SJCRH30 (cell line): ENCODE data around the gene RICTOR. TPM values are rescaled to one million over a fixed set of nuclear protein-coding genes. Genes with fewer than 3 reads are reported as not detected.

Experiments used
- DNase-seq, 2 experiments: peaks; one replicate each; pipeline ENCODE4 v3.0.0-alpha.2; 2015 to 2020
- H3K27ac ChIP-seq: fragments of 250-450 bp; sonication (Bioruptor Pico); 2 replicates; pipeline ENCODE4 v1.5.1; 2020; ENCODE audit warnings: mild to moderate bottlenecking, moderate library complexity
- H3K27me3 ChIP-seq: fragments of 250-450 bp; sonication (Bioruptor Pico); 2 replicates; pipeline ENCODE4 v1.5.1; 2020; ENCODE audit warnings: mild to moderate bottlenecking, moderate library complexity
- H3K36me3 ChIP-seq: fragments of 250-450 bp; sonication (Bioruptor Pico); 2 replicates; pipeline ENCODE4 v1.5.1; 2020; ENCODE audit warnings: mild to moderate bottlenecking, moderate library complexity
- H3K4me1 ChIP-seq: fragments of 250-450 bp; sonication (Bioruptor Pico); 2 replicates; pipeline ENCODE4 v1.5.1; 2020; ENCODE audit warnings: mild to moderate bottlenecking, moderate library complexity
- H3K4me3 ChIP-seq: fragments of 250-450 bp; sonication (Bioruptor Pico); 2 replicates; pipeline ENCODE4 v1.5.1; 2020; ENCODE audit warnings: mild to moderate bottlenecking, moderate library complexity
- H3K9me3 ChIP-seq: fragments of 250-450 bp; sonication (Bioruptor Pico); replicated peaks from 2 replicates; pipeline ENCODE4 v1.5.1; 2020; ENCODE audit warnings: mild to moderate bottlenecking, moderate library complexity
- total RNA-seq: library from RNA; depleted of rRNA; stranded (reverse); fragments of >200 nt; shearing (Covaris generic); gene quantifications from 2 replicates; pipeline ENCODE4 v1.2.3, GENCODE V29; 2014; rRNA removed

RICTOR gene
- total RNA-seq, 1 experiment from 2014 or later: 24.3 TPM

DNA sequence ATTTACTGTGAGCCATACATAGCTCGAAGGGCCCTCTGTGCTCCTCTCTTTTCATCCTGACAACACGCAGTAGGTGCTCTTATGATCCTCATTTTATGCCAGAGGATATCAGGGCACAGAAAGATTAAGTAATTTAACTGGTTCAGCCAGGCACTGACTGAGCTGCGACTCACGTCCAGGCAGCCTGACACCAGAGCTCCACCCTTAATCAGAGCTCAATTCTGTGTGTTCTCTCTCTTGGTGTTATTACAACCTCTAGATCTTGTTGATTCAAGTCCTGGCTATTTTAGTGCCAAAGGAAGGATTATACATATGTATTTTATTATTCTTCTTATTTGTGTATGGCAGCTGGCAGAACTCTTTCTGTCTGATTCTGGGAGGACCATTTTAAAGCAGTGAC lies 168.7 kb downstream of the RICTOR start:
- DNase-seq: no peak
- Histone ChIP-seq H3K4me1 (no peaks in the 10 kb centered on the region), H3K27ac (no peak overlapping the region), H3K4me3 (no peak overlapping the region), H3K27me3 (no peaks in the 10 kb centered on the region), H3K9me3 (no peaks in the 10 kb centered on the region), H3K36me3 (no peaks in the 10 kb centered on the region)

DNA sequence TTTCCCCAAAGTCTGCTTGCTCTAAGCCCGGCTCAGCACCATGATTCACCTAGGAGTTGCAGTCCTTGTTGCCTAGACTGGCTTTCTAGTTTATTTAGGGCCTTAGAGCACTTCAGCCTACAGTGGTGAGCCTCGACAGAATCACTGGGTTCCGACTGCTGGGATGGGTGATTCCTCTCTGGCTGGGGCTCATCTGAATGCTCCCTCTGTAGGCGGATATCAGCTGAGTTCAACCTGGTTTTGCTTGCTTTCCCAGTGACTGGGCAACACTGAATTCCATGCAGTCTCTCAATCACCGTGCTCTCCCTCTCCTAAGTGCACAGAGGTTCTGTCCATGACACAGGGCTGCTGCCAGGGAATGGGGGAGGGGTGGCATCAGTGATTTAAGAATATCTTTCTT lies 174.3 kb downstream of the RICTOR start:
- no peaks in the 10 kb centered on the region for H3K36me3 ChIP-seq

DNA sequence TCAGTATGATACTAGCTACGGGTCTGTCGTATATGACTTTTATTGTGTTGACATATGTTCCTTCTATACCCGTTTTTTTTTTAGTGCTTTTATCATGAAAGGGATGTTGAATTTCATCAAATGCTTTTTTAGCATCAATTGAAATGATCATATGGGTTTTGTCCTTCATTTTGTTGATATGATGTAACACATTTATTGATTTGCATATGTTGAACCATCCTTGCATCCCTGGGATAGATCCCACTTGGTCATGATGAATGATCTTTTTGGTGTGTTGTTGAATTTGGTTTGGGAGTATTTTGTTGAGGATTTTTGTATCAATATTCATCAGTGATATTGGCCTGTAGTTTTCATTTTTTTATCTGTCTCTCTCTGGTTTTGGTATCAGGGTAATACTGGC lies 177.4 kb downstream of the RICTOR start:
- Histone ChIP-seq H3K27me3 (no peaks in the 10 kb centered on the region), H3K4me3 (no peak overlapping the region), H3K4me1 (no peaks in the 10 kb centered on the region), H3K36me3 (no peaks in the 10 kb centered on the region), H3K27ac (no peak overlapping the region), H3K9me3 (no peaks in the 10 kb centered on the region)
- DNase-seq: no peak

More for the DNA sequence above, 174.3 kb downstream of the RICTOR start:
- H3K9me3 ChIP-seq: no peaks in the 10 kb centered on the region
- no peaks in the 10 kb centered on the region for H3K4me1 ChIP-seq
- no peak overlapping the region for H3K4me3 ChIP-seq
- no peak for DNase-seq
- no peaks in the 10 kb centered on the region for H3K27me3 ChIP-seq
- no peak overlapping the region for H3K27ac ChIP-seq

DNA sequence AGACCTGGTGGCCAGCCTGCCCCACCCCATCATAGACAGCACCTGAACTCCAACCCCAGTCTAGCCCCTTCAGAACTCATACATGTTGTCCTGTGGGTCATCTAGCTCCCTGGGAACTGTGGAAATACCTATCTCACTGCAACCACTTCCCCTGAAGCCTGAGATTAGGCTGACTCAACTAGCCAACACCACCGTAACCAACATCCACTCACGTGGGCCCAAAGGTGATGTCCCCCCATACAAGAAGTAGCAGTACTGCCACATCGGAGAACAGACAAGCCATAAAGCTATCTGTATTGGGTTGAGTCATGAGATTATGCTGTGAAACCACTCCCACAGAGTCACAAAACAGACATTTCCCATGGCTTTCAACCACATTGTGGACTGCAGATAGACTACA lies 181.8 kb downstream of the RICTOR start:
- no peak overlapping the region for H3K4me3 ChIP-seq
- no peaks in the 10 kb centered on the region for H3K4me1 ChIP-seq
- no peak for DNase-seq
- H3K27me3 ChIP-seq: no peaks in the 10 kb centered on the region
- no peaks in the 10 kb centered on the region for H3K36me3 ChIP-seq
- H3K9me3 ChIP-seq: no peaks in the 10 kb centered on the region
- H3K27ac ChIP-seq: no peak overlapping the region

DNA sequence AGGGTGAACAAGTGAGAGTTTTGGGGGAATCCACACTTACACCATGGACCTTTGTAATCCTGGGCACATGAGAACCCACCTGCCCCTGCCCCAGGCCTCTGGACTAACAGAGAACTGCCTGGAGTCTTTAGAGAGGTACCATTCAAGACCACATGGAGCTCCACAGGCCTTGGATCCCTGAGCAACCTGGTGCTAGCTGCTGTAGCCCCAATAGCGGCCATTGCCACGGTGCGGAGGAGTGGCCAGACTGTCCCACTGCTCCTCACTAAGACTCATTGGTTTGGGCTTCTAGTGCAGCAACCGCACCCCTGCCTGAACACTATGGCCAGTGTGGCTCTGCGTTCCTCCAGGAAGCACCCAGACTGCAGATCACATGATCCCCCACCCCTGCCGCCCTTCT lies 182.6 kb downstream of the RICTOR start:
- H3K36me3 ChIP-seq: no peaks in the 10 kb centered on the region
- no peak for DNase-seq
- no peaks in the 10 kb centered on the region for H3K9me3 ChIP-seq
- H3K27ac ChIP-seq: no peak overlapping the region
- H3K4me1 ChIP-seq: no peaks in the 10 kb centered on the region
- no peaks in the 10 kb centered on the region; the same call in 1 of the 2 replicates for H3K27me3 ChIP-seq
- H3K4me3 ChIP-seq: no peak overlapping the region

DNA sequence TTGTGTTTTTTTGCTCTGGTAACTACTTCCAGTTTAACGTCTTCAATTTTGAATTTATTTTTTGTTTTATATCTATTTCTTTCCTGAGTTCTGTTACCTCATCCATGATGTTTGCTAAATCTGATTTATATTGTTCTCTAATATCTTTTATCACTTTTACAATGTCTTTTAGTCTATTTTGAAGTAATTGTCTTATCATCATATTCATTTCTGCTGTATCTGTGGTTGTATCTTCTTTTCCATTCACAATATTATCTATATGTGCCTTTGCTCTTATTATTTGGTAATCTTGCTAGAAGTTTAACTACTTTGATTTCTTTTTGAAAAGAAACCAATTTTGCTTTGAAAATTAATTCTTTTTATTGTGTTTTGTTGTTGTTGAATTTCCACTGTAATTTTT lies 184.8 kb downstream of the RICTOR start:
- H3K27ac ChIP-seq: no peak overlapping the region
- H3K27me3 ChIP-seq: no peaks in the 10 kb centered on the region; the same call in 1 of the 2 replicates
- H3K9me3 ChIP-seq: no peaks in the 10 kb centered on the region
- no peak overlapping the region for H3K4me3 ChIP-seq
- no peaks in the 10 kb centered on the region for H3K4me1 ChIP-seq
- no peak for DNase-seq
- no peaks in the 10 kb centered on the region for H3K36me3 ChIP-seq

DNA sequence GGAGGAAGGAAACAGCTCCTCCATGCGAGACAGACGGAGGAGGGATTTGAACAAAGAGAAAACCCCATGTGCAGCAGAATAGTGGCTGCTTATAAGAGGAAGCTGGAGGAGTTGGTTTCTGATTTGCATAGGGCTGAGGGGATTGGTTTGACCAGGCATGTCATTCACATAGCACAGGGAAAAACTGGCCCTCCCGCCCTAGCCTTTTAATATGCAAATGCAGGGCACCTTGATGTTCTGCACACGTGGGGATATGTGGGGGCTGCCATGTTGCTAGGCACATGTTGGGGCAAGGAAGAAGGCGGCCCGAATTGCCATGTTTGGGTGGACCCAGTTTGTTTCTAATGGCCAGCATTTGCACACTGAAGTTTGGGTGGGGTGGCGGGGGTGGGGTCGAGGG lies 186.2 kb downstream of the RICTOR start:
- no peak overlapping the region for H3K27ac ChIP-seq
- H3K4me1 ChIP-seq: no peaks in the 10 kb centered on the region
- H3K4me3 ChIP-seq: no peak overlapping the region
- no peak for DNase-seq
- no peaks in the 10 kb centered on the region; the same call in 1 of the 2 replicates for H3K27me3 ChIP-seq
- no peaks in the 10 kb centered on the region for H3K9me3 ChIP-seq
- no peaks in the 10 kb centered on the region for H3K36me3 ChIP-seq

Other genes starting within 250 kb of the RICTOR start
- gene OSMR, start 228.4 kb downstream of the RICTOR start, total RNA-seq: 0.03 and 0.14 TPM in 2 replicates
- gene FYB1, start 145.2 kb upstream of the RICTOR start, total RNA-seq: 0.05 TPM in 1 of 2 replicates, not detected in the other